D341Med (cell line): ENCODE data around the gene SPDYE17.
A peak's percentile ranks its signal among the peaks of the same experiment; 100 is the strongest.
"Not testable (repeated sequence)": the region's sequence is repeated elsewhere in the genome, so short reads cannot be mapped to it uniquely, and the experiment has no call there.

Source experiments
- DNase-seq: peaks from one replicate; pipeline ENCODE4 v3.0.0; 2012; ENCODE audit warnings: low spot score

Gene SPDYE17

DNA sequence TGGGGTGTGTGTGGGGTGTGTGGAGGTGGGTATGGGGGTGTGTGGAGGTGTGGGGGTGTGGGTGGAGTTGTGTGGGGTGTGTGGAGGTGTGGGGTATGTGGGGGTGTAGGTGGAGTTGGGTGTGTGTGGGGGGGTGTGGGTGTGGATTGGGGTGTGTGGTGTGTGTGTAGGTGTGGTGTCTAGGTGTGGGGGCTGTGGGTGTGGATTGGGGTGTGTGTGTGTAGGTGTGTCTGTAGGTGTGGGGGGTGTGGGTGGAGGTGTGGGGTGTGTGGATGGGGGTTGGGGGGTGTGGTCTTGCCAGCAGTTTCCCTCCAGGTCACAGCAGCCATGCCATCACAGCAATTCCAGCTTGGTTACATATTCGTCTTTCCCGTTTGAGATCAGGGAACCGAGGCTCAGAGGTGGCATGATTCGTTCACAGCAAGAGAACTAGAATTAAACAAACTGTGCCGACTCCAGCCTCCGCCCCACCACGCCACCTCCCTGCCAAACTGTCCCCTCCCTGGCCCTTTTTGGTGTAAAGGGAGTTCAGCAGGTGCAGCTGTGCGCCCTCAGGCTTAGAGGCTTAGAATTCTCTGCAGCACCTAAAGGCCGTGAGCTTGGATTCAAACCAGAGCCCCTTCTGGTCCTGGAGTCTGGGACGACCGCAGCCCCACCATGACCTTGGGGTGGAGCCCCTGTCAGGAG lies 33.3 kb downstream of the SPDYE17 start:
- peak; percentile 45 for DNase-seq

DNA sequence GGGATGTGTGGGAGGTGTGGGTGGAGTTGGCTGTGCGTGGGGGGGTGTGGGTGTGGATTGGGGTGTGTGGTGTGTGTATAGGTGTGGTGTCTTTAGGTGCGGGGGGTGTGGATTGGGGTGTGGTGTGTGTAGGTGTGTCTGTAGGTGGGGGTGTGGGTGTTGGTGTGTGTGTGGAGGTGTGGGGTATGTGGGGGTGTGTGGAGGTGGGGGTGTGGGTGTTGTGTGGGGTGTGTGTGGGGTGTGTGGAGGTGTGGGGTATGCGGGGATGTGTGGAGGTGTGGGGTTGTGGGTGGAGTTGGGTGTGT lies 33.9 kb downstream of the SPDYE17 start:
- no peak for DNase-seq

DNA sequence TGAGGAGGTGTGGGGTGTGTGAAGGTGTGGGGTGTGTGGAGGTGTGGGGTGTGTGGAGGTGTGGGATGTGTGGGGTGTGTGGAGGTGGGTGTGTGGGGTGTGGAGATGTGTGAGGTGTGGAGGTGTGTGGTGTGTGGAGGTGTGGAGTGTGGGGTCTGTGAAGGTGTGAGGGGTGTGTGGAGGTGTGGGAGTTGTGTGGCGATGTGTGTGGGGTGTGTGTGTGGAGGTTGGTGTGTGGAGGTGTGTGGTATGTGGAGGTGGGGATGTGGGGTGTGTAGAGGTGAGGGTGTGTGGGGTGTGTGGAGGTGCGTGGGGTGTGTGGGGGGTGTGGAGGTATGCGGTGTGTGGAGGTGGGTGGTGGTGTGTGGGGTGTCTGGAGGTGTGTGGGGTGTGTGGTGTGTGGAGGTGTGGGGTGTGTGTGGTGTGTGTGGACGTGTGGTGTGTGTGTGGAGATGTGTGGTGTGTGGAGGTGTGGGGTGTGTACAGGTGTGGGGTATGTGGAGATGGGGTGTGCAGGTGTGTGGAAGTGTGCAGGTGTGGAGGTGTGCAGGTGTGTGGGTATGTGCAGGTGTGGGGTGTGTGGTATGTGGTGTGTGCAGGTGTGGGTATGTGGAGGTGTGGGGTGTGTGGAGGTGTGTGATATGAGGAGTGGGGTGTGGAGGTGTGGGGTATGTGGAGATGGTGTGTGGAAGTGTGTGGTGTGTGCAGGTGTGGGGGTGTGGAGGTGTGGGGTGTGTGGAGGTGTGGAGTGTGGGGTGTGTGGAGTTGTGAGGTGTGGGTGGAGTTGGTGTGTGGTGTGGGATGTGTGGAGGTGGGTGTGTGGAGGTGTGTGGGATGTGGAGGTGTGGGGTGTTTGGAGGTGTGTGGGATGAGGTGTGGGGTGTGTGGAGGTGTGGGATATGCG lies 34.5 kb downstream of the SPDYE17 start:
- DNase-seq, result peak; percentile 42

DNA sequence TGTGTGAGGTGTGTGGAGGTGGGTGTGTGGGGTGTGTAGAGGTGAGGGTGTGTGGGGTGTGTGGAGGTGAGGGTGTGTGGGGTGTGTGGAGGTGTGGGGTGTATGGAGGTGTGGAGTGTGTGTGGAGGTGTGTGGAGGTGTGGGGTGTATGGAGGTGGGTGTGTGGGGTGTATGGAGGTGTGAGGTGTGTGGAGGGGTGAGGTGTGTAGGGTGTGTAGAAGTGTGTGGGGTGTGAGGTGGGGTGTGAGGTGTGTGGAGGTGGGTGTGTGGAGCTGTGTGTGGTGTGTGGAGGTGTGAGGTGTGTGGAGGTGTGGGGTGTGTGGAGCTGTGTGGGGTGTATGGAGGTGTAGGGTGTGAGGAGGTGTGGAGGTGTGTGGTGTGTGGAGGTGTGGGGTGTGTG lies 35.2 kb downstream of the SPDYE17 start:
- DNase-seq, result not testable (repeated sequence)

DNA sequence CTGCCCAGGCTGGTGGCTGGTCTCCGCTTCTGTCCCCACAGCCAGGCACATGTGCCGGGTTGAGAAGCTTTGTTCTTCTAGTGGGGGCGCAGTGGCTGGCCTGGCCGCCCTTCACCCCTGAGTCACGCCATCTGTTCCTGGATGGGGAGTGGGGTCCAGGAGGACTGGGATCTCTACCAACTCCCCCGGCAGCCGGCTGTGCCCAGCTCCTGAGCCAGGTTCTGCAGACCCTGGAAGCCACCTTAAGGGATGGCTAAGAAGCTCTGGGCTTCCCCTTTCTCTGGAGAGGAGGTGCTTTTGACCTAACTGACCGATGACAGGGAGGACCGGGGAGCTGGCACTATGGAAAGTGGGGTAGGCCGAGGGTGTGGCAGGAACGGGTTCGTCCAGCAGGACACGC lies 37.9 kb downstream of the SPDYE17 start:
- not testable (repeated sequence) for DNase-seq

DNA sequence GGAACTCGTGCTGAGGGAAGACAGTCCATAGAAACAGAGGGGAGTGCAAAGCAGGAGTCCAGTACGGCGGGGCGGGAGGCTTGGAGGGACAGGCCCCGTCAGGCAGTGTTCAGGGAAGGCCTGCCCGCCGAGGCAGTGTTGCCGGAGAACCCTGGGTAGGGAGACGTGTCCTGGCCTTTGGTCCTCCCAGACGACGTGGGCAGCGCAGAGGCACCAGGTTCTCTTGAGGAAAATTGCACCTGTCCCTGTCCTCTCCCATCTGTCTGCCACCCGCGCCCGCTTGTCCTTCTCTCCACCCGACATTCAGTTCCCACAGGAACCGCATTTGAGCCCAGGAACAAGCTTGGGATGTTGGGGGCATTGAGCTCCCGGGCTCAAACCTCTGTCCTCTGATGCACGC lies 38.3 kb downstream of the SPDYE17 start:
- DNase-seq, result not testable (repeated sequence)

DNA sequence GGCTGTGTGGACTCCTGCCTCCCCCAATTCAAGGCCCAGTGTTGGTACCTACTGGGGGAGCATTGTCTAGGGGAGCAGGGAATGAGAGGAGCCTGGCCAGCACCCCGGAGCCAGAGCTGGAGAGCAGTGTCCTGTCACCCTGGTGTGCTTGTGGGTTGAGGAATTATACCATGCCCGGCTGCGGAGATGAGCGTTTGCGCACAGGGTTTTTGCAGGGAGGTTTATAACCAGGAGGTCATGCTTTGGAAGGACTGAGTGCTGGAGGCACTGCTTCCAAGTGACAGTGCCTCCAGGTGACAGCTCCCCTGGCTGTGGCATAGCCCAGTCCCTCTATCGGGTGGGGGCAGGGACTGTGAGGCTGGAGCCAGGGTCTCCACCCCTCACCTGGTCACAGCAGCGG lies 39.3 kb downstream of the SPDYE17 start:
- not testable (repeated sequence) for DNase-seq

DNA sequence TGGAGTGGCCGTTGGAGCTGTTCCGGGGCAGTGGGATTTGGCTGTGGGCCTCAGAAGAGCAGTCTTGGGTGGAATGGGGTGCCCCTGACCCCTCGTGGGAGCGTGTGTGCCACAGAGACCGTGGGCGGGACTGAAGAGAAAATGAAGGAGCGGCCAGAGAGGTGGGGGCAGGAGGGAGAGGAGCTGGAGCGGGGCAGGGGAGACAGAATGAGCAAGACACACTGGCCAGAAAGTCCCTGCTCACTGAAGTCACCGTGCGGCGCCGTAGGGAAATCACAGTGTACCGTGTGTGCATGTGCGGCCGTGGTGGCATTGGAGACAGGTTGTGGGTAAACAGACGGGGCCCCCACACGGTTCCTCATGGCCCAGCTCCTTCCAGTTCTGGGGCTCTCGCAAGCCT lies 40.0 kb downstream of the SPDYE17 start:
- DNase-seq, result not testable (repeated sequence)

DNA sequence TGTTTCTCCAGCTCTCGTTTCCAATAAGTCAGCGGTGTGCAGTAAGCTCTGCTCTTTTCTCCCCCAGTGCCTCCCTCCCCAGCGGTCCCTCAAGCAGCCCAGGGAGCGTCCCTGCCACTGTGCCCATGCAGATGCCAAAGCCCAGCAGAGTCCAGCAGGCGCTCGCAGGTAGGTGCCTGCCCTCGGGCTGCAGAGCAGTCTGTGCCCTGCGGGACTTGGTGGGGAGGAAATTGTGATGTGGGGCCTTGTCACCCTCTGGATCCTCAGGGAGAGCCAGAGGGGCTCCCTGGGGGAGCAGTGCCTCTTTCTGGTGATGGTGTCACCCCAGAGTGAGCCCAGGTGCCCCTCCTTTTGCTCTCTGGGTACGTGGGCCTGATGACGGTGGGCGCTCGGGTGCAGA lies 42.0 kb downstream of the SPDYE17 start:
- not testable (repeated sequence) for DNase-seq

DNA sequence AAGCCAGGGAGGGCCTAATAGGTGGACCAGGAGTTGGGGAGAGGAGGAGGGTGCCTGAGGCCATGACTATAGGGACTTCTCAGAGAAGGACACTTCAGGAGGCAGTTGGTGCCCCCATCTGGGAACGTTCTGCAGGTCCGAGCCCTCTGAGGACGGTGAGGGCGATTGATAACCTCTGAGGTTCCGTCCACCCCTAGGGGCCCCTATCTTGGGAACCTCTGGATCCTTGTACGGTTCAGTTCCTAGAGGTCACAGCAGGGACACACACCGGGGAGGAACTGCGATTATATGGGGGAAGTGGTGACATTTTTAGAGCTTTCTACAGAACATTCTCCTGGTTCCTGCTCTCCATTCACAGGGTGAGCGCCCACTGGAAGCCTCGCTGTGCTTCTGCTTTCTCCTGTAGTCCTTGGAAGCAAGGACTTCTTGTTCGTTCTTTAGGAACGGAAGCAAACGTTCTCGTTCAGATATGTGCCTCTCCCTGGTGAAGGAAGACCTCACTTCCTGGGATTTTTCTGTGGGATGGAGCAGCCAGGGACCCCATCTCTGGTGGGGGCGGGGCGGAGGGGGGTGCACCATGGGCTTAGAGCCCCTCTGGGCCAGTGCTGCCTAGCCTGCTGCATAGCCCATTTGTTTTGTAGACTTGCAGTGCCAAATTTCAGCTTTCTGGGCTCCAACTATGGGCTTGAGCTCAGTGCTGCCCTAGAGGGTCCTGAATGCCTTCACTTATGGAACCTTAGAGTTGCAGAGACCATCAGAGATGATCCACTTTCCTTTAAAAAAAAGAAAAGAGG lies 46.0 kb downstream of the SPDYE17 start:
- DNase-seq, result not testable (repeated sequence)

DNA sequence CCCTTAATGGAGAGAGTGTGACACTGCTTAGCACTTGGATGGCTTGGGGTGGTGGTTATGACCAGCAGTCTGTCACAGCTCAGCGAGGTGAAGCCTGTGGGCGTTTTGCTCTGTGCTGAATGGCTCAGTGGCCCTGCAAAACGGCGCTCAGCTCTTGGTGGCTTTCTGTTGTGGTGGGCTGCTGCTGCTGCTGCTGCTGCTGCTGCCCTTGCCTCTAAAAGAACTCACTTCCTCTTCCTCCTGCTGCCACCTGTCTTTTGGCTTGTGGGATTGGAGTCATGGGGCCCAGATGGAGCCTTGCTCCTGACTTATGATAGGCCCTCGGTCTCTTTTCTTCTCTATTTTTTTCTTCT lies 47.4 kb downstream of the SPDYE17 start:
- not testable (repeated sequence) for DNase-seq

DNA sequence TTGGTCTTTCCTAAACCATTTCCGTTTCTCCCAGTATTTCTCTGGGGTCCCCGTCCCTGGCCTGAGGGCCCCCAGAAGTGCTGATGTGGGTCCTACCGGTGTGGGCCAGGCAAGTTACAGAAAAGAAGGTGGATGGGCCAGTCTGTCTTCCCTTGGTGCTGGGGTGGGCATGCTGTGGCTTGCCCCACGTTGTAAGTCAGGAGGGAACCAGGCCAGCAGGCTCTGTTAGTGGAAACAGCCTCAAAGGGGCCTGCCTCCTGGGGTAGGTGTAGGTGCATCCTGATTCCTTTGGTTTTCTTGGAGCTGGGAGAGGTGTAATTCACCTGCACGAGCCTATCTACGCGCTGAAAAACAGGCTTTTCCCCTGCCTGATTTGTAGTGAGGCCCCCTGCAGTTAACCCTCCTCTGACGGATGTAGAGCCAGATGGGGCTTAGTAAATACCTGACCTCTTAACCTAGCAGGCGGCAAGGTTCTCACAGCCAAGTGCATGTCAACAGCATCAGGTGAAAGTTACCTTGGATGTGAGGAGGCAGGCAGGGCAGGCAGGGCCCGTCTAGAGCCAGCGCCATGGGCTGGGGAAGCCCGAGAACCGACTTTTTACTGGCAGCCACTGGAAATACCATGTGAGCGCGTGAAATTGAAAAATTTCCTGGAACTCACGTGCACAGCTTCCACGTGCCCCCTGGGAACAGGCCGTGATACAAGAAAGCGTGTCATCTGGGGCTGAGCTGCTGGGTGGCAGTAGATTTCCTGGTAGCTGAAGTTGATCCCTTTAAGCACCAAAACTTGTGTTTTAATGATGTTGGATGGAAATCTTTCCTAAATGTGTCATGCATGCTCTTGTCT lies 48.0 kb downstream of the SPDYE17 start:
- not testable (repeated sequence) for DNase-seq

DNA sequence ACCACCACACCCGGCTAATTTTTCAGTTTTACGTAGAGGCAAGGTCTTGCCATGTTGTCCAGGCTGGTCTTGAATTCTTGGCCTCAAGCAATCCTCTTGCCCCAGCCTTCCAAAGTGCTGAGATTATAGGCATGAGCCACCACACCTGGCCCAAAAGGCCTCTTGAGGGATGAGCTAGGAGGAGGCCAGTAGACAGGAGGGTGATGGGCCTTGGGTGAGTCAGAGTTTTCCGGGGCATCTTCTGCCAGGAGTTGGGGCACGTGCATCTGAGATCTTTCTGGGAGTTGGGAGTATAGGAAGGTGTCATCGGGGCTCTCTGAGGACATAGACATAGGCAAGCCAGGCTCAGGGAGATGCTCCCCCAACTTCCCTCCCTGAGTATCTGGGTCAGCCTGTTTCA lies 48.8 kb downstream of the SPDYE17 start:
- not testable (repeated sequence) for DNase-seq

DNA sequence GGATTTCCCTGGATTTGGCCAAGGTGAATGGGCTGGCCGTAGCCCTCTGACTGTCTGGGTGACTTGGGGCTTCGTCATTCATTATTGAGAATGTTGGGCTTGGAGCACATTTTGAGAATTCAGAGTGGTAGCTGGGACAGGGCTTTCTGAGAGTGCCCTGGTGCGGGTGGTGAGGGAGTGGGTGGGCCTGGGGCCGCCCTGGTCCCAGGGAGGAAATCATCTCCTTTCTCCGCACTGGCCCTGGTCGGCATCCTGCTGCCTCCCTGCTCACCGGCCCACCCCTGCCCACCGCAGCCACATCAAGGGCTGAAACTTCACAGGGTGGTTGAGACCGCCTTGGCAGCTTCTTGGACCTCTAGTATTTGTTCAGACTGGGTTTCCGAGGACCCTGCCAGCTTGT lies 49.7 kb downstream of the SPDYE17 start:
- not testable (repeated sequence) for DNase-seq

DNA sequence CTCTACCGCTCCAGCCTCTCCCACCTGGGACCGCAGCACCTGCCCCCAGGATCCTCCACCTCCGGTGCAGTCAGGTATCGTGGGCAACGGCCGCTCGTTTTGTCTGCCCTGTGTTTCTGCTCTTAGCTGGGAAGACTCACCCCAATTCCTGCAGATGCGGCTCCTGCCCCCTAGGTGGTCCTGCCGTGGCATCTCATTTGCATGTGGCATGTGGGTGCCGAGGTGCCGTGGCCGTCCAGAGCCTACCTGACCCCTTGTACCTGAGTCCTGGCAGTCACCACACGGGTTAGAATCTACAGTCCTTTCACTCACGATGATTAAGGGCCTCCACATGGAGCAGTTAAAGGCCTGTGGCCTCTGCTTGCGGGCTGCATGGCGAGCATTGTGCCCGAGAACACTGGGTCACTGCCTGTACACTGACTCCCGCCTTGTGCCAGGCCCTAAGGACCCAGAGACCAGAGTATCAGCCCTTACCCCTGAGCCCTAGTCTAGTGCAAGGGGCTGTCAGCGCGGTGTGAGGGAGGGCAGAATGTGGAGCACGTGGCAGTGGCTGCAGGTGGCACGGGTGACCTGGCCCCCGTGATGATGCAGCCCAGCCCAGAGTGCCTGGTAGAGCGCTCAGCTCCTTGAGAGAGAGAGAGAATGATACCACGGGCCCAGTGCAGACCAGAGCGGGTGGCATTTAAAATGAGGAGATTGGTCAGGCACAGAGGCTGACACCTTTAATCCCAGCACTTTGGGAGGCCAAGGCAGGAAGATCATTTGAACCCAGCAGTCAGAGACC lies 50.8 kb downstream of the SPDYE17 start:
- DNase-seq, result not testable (repeated sequence)

DNA sequence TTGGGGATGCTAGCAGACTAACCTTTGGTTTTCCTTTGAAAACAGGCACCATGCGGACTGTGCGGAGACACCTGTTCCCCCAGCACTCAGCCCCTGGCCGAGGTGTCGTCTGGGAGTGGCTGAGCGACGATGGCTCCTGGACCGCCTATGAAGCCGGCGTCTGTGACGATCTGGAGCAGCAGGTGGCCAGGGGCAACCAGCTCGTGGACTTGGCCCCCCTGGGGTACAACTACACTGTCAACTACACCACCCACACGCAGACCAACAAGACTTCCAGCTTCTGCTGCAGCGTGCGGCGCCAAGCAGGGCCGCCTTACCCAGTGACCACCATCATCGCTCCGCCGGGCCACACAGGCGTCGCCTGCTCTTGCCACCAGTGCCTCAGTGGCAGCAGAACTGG lies 51.6 kb downstream of the SPDYE17 start:
- not testable (repeated sequence) for DNase-seq

DNA sequence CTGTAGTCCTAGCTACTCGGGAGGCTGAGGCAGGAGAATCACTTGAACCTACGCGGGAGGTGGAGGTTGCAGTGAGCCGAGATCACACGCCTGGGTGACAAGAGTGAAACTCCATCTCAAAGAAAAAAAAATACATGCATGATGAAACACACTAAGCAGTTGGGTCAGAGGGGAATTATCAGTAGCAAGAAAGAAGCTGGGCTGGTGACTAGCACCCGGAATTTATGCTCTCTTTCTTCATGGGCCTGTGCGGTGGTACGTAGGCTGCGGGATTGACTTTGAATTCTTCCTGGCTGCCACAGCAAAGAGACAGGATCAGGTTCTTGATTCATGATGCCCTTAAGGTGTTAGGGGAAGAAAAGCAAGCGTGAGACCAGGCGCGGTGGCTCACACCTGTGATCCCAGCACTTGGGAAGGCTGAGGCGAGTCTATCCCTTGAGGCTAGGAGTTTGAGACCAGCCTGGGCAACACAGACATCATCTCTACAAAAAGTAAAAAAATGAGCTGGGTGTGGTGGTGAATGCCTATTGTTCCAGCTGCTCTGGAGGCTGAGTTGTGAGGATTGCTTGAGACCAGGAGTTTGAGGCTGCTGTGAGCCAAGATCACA lies 54.3 kb downstream of the SPDYE17 start:
- DNase-seq, result not testable (repeated sequence)

DNA sequence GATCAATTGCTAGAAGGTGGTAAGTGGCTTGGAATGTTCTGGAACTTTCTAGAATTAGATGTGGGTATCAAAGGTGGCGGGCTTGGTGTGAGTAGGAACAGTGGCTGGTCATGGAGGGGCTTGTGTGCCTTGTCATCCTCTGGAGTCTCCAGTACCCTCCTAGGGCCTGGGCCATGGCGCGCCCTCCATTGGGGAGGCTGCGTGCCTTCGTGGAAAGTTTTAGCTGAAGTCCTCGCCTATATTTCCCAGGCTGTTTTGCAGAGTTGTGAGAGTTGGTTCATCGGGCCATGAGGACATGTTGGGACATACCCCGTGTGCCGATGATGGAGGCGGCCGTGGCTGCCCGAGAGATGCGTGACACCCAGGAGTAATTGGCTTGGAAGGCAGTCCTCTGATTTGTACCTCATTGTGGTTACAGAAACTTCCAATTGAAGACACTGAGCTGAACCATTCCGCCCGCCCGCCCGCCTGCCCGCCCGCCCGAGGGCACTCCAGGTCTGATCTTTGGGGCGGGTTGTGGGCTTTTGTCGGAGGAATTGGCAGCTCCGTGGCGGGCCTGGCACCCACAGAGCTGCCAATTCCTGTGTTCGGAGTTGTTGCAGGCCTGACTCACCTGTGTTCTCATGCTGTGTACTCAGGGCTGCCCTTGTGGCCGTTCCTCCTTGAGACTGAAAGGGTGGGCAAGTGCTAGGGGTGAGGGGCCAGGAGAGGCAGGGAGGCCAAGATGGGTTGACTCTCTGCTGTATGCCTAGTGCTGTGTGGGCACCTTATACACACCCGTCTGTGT lies 57.2 kb downstream of the SPDYE17 start:
- not testable (repeated sequence) for DNase-seq

DNA sequence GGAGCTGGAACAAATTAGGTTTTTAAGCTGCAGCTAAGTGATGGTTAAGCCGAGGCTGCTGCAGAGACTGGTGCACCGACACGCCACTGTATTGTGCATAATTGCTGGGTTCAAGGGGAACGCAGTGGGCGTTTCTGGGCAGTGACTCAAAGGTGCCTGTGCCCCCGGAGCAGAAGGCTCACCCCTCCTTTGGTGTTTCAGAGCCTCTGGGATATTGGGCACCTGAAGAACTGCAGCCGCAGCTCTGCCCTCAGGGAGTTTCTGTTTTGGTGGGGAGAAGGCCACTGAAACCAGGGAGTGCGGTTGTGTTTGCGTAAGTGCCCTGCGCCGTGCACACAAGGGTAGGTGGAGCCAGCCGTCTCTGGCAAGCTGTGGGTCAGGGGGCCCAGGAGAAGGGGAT lies 57.8 kb downstream of the SPDYE17 start:
- DNase-seq, result not testable (repeated sequence)

DNA sequence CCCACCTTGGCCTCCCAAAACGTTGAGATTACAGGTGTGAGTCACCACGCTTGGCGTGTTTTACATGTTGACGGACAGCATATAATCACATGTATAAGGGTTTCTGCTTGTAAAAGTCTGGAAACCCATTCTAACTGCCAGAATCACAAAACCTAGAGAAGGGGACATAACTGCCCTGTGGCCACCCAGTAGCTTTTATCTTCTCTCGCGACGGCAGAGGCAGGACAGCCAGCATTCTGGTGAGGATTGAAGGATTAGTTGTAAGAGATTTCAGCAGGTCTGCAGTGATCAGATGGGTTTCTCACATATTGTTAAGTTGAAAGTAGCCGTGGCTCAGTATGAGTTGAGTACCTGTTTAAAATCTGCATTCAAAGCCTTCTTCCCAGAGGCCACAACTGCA lies 59.8 kb downstream of the SPDYE17 start:
- not testable (repeated sequence) for DNase-seq
